HEK293 (cell line): ENCODE results near the gene KCTD1.

Source experiments
- CTCF ChIA-PET: fragments of 350-600 bp; formaldehyde crosslinking; extraction: SDS; loops from one replicate; lab custom pipeline; 2021; ENCODE audit warnings: antibody characterized with exemption; lab: Yijun Ruan, JAX
- POLR2A ChIA-PET: fragments of 300-600 bp; formaldehyde crosslinking; extraction: SDS; loops from one replicate; lab custom pipeline; 2020; ENCODE audit warnings: antibody characterized with exemption, inconsistent platforms; lab: Yijun Ruan, JAX
- H3K27ac ChIP-seq: fragments of 200-500 bp; sonication (Bioruptor generic); 2 replicates; pipeline ENCODE4 v1.5.1; 2014; ENCODE audit warnings: low read depth, low read length, control low read depth, inconsistent platforms; ENCODE audit errors: extremely low read depth
- H3K36me3 ChIP-seq, 2 experiments: fragments of 200-500 bp in 1 of 2; sonication (Bioruptor generic) in 1 of 2; 1 replicate in 1 of 2; 2 replicates in 1 of 2; pipeline ENCODE4 v1.5.1; 2014 to 2017; ENCODE audit warnings: inconsistent platforms in 2 of 2, low read length in 2 of 2; ENCODE audit not compliant: control insufficient read depth in 2 of 2, insufficient read depth in 1 of 2
- H3K4me1 ChIP-seq: fragments of 200-500 bp; sonication (Bioruptor generic); 2 replicates; pipeline ENCODE4 v1.5.1; 2014; ENCODE audit warnings: mild to moderate bottlenecking, low read length, inconsistent platforms; ENCODE audit not compliant: control insufficient read depth, insufficient read depth
- H3K4me3 ChIP-seq: 2 replicates; pipeline ENCODE4 v1.5.1; 2011; ENCODE audit warnings: low read depth, mild to moderate bottlenecking, control low read depth, low read length, moderate library complexity
- H3K9me3 ChIP-seq: fragments of 200-500 bp; sonication (Bioruptor generic); 2 replicates; pipeline ENCODE4 v1.5.1; 2014; ENCODE audit warnings: low read depth, low read length, inconsistent platforms; ENCODE audit not compliant: control insufficient read depth, insufficient read depth
- GLI2 ChIP-seq: fragments of 450-650 bp; formaldehyde crosslinking; IDR thresholded peaks from 2 replicates; pipeline ENCODE4; 2017; ENCODE audit warnings: missing biosample characterization, missing genetic modification characterization, low read depth, borderline replicate concordance
- INSM2 ChIP-seq: fragments of 450-650 bp; formaldehyde crosslinking; IDR thresholded peaks from 2 replicates; pipeline ENCODE4 v1.5.1; 2016; ENCODE audit warnings: missing biosample characterization, missing genetic modification characterization
- KLF7 ChIP-seq: fragments of 450-650 bp; formaldehyde crosslinking; IDR thresholded peaks from 2 replicates; pipeline ENCODE4 v1.5.1; 2016; ENCODE audit warnings: missing biosample characterization, missing genetic modification characterization, borderline replicate concordance
- PRDM4 ChIP-seq: fragments of 450-650 bp; formaldehyde crosslinking; IDR thresholded peaks from 2 replicates; pipeline ENCODE4 v1.5.1; 2017; ENCODE audit warnings: missing biosample characterization, missing genetic modification characterization
- ZBTB20 ChIP-seq: fragments of 450-650 bp; formaldehyde crosslinking; IDR thresholded peaks from 2 replicates; pipeline ENCODE4 v1.5.1; 2016; ENCODE audit warnings: missing biosample characterization, missing genetic modification characterization
- ZFP3 ChIP-seq: fragments of 450-650 bp; formaldehyde crosslinking; IDR thresholded peaks from 2 replicates; pipeline ENCODE4 v1.5.1; 2016; ENCODE audit warnings: low read depth, missing biosample characterization, missing genetic modification characterization
- ZNF114 ChIP-seq: fragments of 450-650 bp; formaldehyde crosslinking; IDR thresholded peaks from 2 replicates; pipeline ENCODE4 v1.5.0; 2017; ENCODE audit warnings: missing biosample characterization, missing genetic modification characterization
- ZNF132 ChIP-seq: fragments of 450-650 bp; formaldehyde crosslinking; IDR thresholded peaks from 2 replicates; pipeline ENCODE4 v1.5.1; 2017; ENCODE audit warnings: missing biosample characterization, missing genetic modification characterization, borderline replicate concordance
- ZNF157 ChIP-seq: fragments of 450-650 bp; formaldehyde crosslinking; IDR thresholded peaks from 2 replicates; pipeline ENCODE4 v1.5.1; 2016; ENCODE audit warnings: missing biosample characterization, missing genetic modification characterization
- ZNF184 ChIP-seq: fragments of 450-650 bp; IDR thresholded peaks from 2 replicates; pipeline ENCODE4 v1.5.1; 2018; ENCODE audit warnings: missing biosample characterization, mild to moderate bottlenecking, missing genetic modification characterization
- ZNF221 ChIP-seq: fragments of 450-650 bp; formaldehyde crosslinking; IDR thresholded peaks from 2 replicates; pipeline ENCODE4 v1.5.1; 2017; ENCODE audit warnings: missing biosample characterization, missing genetic modification characterization, borderline replicate concordance
- ZNF529 ChIP-seq: fragments of 450-650 bp; formaldehyde crosslinking; IDR thresholded peaks from 2 replicates; pipeline ENCODE4 v1.5.1; 2017; ENCODE audit warnings: missing genetic modification characterization, missing biosample characterization; ENCODE audit not compliant: insufficient replicate concordance
- ZNF600 ChIP-seq: fragments of 450-650 bp; formaldehyde crosslinking; IDR thresholded peaks from 2 replicates; pipeline ENCODE4 v1.5.1; 2016; ENCODE audit warnings: missing biosample characterization, missing genetic modification characterization
- ZNF623 ChIP-seq: fragments of 450-650 bp; formaldehyde crosslinking; IDR thresholded peaks from 2 replicates; pipeline ENCODE4 v1.5.1; 2016; ENCODE audit warnings: missing biosample characterization, missing genetic modification characterization
- ZNF629 ChIP-seq: fragments of 450-650 bp; formaldehyde crosslinking; IDR thresholded peaks from 2 replicates; pipeline ENCODE4 v1.5.1; 2017; ENCODE audit warnings: missing biosample characterization, missing genetic modification characterization
- ZNF707 ChIP-seq: fragments of 450-650 bp; formaldehyde crosslinking; IDR thresholded peaks from 2 replicates; pipeline ENCODE4 v1.5.1; 2016; ENCODE audit warnings: missing biosample characterization, missing genetic modification characterization
- TF ChIP-seq, protein P1 (sequence below): fragments of 450-650 bp; formaldehyde crosslinking; IDR thresholded peaks from 2 replicates; pipeline ENCODE4 v1.5.1; 2016; ENCODE audit warnings: missing biosample characterization, missing genetic modification characterization
- TF ChIP-seq, protein P2 (sequence below): fragments of 450-650 bp; formaldehyde crosslinking; IDR thresholded peaks from 2 replicates; pipeline ENCODE4 v1.5.1; 2016; ENCODE audit warnings: missing biosample characterization, missing genetic modification characterization, low read depth
- TF ChIP-seq, protein P3 (sequence below): sonication (generic); formaldehyde crosslinking; IDR thresholded peaks from 2 replicates; pipeline ENCODE4 v1.8.1; 2022; ENCODE audit warnings: mild to moderate bottlenecking, moderate library complexity, missing genetic modification reagents

Gene KCTD1

GRCh38 chr18:26454192-26454591 lies 94.2 kb downstream of the KCTD1 start (continued):
- no peak for TF ChIP-seq INSM2
- TF ChIP-seq ZNF529 = no peak
- no peak for TF ChIP-seq ZFP3 (tag by site-specific recombination)
- no peak for TF ChIP-seq ZNF221 (tag by site-specific recombination)

GRCh38 chr18:26453386-26453901 lies 94.9 kb downstream of the KCTD1 start:
- TF ChIP-seq ZNF221 (tag by site-specific recombination) = no peak
- no peak for TF ChIP-seq ZNF132
- no peak for TF ChIP-seq ZNF114
- TF ChIP-seq GLI2 (tag by site-specific recombination) = no peak
- TF ChIP-seq, all 188 proteins: peak for 0
- H3K4me3 ChIP-seq = no peak overlapping the region
- peaks cover 0 to 22% of the 10 kb centered on the region in 2 experiments; a peak in 1 of 3 replicates for H3K36me3 ChIP-seq
- H3K27ac ChIP-seq = no peak overlapping the region
- ChIA-PET CTCF (interaction anchor here (0.9 to 1.6 kb wide), 2 partner anchors 14 to 15 kb away, joined by 3 to 6 read pairs; no protein-coding TSS in a partner anchor), POLR2A (no interaction called here)
- no peaks in the 10 kb centered on the region for H3K9me3 ChIP-seq
- H3K4me1 ChIP-seq = no peaks in the 10 kb centered on the region

DNA sequence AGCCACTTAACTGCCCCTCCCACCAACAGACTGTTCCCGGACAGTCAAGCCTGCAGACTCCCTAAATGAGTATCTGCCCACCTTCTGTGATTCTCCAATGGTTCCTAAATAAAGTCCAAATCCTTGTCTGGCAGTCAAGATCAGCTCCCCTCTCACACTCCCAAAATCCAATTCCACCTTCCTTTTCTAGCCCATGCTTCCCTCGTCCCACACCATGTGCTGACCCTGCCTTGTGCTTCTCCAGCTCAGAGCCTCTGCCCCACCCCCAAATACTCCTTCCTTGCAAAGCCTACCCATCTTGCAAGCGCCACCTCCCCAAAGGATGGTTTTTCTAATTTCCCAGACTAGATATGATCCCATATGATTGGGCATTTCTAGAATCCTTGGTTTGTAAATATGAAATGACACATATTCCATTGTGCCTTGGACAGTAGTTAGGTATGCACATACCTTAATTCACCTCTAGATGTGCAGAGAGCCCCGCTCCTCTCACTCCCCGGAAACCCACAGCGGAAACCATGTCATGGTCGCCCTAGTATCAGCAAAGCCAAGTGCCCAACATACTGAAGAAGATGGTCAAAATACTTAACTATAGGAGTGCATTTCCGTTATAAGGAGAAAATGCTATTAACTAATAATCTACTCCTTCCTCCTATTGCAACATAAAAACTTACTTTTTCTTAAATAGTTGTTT lies 97.2 kb downstream of the KCTD1 start:
- POLR2A ChIA-PET = no interaction called here
- no peak overlapping the region for H3K27ac ChIP-seq
- CTCF ChIA-PET = interaction anchor here (0.8 to 1.0 kb wide), 2 partner anchors 17 to 67 kb away, joined by 3 read pairs; no protein-coding TSS in a partner anchor
- no peak for TF ChIP-seq KLF7 (tag by site-specific recombination)
- TF ChIP-seq ZNF600 = no peak
- TF ChIP-seq ZBTB20 = no peak
- no peak for TF ChIP-seq ZNF184 (tag by site-specific recombination)
- TF ChIP-seq, protein P1, sequence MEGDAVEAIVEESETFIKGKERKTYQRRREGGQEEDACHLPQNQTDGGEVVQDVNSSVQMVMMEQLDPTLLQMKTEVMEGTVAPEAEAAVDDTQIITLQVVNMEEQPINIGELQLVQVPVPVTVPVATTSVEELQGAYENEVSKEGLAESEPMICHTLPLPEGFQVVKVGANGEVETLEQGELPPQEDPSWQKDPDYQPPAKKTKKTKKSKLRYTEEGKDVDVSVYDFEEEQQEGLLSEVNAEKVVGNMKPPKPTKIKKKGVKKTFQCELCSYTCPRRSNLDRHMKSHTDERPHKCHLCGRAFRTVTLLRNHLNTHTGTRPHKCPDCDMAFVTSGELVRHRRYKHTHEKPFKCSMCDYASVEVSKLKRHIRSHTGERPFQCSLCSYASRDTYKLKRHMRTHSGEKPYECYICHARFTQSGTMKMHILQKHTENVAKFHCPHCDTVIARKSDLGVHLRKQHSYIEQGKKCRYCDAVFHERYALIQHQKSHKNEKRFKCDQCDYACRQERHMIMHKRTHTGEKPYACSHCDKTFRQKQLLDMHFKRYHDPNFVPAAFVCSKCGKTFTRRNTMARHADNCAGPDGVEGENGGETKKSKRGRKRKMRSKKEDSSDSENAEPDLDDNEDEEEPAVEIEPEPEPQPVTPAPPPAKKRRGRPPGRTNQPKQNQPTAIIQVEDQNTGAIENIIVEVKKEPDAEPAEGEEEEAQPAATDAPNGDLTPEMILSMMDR = no peak
- no peak for TF ChIP-seq ZNF623 (tag by site-specific recombination)
- TF ChIP-seq, protein P2, sequence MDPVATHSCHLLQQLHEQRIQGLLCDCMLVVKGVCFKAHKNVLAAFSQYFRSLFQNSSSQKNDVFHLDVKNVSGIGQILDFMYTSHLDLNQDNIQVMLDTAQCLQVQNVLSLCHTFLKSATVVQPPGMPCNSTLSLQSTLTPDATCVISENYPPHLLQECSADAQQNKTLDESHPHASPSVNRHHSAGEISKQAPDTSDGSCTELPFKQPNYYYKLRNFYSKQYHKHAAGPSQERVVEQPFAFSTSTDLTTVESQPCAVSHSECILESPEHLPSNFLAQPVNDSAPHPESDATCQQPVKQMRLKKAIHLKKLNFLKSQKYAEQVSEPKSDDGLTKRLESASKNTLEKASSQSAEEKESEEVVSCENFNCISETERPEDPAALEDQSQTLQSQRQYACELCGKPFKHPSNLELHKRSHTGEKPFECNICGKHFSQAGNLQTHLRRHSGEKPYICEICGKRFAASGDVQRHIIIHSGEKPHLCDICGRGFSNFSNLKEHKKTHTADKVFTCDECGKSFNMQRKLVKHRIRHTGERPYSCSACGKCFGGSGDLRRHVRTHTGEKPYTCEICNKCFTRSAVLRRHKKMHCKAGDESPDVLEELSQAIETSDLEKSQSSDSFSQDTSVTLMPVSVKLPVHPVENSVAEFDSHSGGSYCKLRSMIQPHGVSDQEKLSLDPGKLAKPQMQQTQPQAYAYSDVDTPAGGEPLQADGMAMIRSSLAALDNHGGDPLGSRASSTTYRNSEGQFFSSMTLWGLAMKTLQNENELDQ (tag by site-specific recombination) = no peak
- TF ChIP-seq ZNF157 (tag by site-specific recombination) = no peak
- no peak for TF ChIP-seq PRDM4 (tag by site-specific recombination)
- TF ChIP-seq, protein P3, sequence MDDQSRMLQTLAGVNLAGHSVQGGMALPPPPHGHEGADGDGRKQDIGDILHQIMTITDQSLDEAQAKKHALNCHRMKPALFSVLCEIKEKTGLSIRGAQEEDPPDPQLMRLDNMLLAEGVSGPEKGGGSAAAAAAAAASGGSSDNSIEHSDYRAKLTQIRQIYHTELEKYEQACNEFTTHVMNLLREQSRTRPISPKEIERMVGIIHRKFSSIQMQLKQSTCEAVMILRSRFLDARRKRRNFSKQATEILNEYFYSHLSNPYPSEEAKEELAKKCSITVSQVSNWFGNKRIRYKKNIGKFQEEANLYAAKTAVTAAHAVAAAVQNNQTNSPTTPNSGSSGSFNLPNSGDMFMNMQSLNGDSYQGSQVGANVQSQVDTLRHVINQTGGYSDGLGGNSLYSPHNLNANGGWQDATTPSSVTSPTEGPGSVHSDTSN = no peak
- no peak for TF ChIP-seq ZNF629 (tag by site-specific recombination)
- TF ChIP-seq ZNF707 (tag by site-specific recombination) = no peak
- TF ChIP-seq, all 188 proteins: peak for 0
- Histone ChIP-seq H3K4me1 (no peaks in the 10 kb centered on the region), H3K9me3 (no peaks in the 10 kb centered on the region), H3K4me3 (no peak overlapping the region), H3K36me3 (peaks cover 0 to 14% of the 10 kb centered on the region in 2 experiments; a peak in 1 of 3 replicates)
